K562 (cell line): ENCODE results near the gene PCBD1.

Experiments used
- CBX2 ChIP-seq: fragments of 200-600 bp; sonication (generic); IDR thresholded peaks from one replicate; pipeline ENCODE4 v1.6.1; 2012; ENCODE audit warnings: mild to moderate bottlenecking, low read length, inconsistent platforms; ENCODE audit not compliant: insufficient read depth, poor library complexity, severe bottlenecking
- HCFC1 ChIP-seq: IDR thresholded peaks from 2 replicates; pipeline ENCODE4 v1.6.1; 2012; ENCODE audit warnings: low read depth, low read length, improper control_type of control experiment
- KAT7 ChIP-seq: sonication (generic); formaldehyde crosslinking; IDR thresholded peaks from 2 replicates; pipeline ENCODE4 v1.8.0; 2022; ENCODE audit warnings: missing genetic modification reagents, mild to moderate bottlenecking, borderline replicate concordance
- NONO ChIP-seq, 2 experiments: fragments of 200-400 bp in 1 of 2; fragments of 450-650 bp in 1 of 2; formaldehyde crosslinking in 1 of 2; IDR thresholded peaks; 2 replicates each; pipeline ENCODE4 v1.6.1; 2017; ENCODE audit warnings: low read depth in 2 of 2, mild to moderate bottlenecking in 2 of 2, moderate library complexity in 2 of 2, low read length in 1 of 2
- SMAD2 ChIP-seq: fragments of 150-350 bp; IDR thresholded peaks from 2 replicates; pipeline ENCODE4 v1.6.1; 2014; ENCODE audit warnings: low read depth, mild to moderate bottlenecking, low read length
- SPI1 ChIP-seq: IDR thresholded peaks from 2 replicates; pipeline ENCODE4 v1.6.1; 2011; ENCODE audit warnings: low read depth, low read length, control low read depth, borderline replicate concordance
- ZNF311 ChIP-seq: fragments of 250-450 bp; sonication (Bioruptor Pico); IDR thresholded peaks from 2 replicates; pipeline ENCODE4 v1.4.0; 2020; ENCODE audit warnings: mild to moderate bottlenecking, moderate library complexity
- ZNF780A ChIP-seq: fragments of 250-450 bp; sonication (Bioruptor Pico); IDR thresholded peaks from 2 replicates; pipeline ENCODE4 v1.5.0; 2021; ENCODE audit warnings: mild to moderate bottlenecking
- TF ChIP-seq, protein P1 (sequence below), 3 experiments: IDR thresholded peaks in 2 of 3; conservative IDR thresholded peaks in 1 of 3; 2 replicates each; pipeline ENCODE4 v1.5.1; 2011 to 2012; ENCODE audit warnings: low read length in 3 of 3, mild to moderate bottlenecking in 3 of 3, control low read depth in 2 of 3, improper control_type of control experiment in 1 of 3, inconsistent platforms in 1 of 3, low read depth in 1 of 3, mixed read lengths in 1 of 3, moderate library complexity in 1 of 3; ENCODE audit not compliant: insufficient read depth in 2 of 3
- TF ChIP-seq, protein P2 (sequence below): fragments of 450-650 bp; conservative IDR thresholded peaks from 2 replicates; pipeline ENCODE4 v1.6.1; 2016; ENCODE audit warnings: missing genetic modification characterization, low read depth, mild to moderate bottlenecking, control low read depth, missing compliant biosample characterization

DNA sequence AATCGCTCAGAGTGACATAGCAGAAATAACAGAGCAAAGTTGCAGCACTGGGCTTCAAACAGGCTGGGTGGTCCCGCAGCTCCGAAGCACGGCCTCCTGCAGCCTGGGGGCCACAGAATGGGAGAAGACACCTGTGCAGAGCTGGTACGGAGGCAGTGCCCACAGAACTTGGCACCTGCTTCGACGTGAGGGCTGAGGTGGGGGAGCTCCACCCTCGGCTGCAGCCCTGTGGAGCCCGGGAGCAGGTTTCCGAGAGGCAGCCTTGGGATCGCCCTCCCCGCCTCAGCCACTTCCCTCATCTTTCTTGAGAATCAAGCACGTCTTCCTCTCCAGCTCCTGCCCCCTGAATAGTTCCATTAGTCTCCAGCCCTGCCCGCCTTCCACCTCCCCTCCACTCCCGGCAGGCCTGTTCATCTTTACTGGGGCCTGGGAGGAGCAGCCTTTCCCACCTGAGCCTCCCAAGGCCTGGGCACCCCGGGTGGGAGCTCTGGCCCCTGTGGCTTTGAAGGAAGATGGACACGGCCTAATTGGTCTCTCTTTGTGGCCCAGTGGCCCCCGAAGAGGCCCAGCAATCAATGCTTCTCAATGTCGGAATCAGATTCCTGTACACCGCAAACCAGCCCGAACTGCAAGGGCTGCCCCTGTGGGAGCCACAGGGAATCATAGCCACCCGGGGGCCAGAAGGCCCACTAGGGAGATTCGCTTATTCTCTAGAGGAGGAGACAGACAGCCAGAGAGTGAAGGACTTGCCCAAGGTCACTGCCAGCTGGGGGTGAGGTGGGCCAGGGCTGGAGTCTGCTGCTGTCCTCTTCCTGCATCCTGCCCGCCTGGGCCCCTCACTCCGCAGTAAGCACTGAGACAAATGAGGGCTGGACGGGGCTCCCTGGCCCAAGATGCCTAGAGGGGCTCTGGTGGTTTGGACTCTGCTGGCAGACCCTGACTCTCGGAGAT lies 17.0 kb upstream of the PCBD1 start:
- TF ChIP-seq, protein P1, sequence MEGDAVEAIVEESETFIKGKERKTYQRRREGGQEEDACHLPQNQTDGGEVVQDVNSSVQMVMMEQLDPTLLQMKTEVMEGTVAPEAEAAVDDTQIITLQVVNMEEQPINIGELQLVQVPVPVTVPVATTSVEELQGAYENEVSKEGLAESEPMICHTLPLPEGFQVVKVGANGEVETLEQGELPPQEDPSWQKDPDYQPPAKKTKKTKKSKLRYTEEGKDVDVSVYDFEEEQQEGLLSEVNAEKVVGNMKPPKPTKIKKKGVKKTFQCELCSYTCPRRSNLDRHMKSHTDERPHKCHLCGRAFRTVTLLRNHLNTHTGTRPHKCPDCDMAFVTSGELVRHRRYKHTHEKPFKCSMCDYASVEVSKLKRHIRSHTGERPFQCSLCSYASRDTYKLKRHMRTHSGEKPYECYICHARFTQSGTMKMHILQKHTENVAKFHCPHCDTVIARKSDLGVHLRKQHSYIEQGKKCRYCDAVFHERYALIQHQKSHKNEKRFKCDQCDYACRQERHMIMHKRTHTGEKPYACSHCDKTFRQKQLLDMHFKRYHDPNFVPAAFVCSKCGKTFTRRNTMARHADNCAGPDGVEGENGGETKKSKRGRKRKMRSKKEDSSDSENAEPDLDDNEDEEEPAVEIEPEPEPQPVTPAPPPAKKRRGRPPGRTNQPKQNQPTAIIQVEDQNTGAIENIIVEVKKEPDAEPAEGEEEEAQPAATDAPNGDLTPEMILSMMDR (IDR thresholded peaks at IDR 0.05 in 2 of 3, conservative IDR thresholded peaks at IDR 0.05 in 1 of 3; ENCODE audit: insufficient read depth in 2 of 3, low read depth in 1 of 3, low read length in 3 of 3): no peak
- TF ChIP-seq, protein P2, sequence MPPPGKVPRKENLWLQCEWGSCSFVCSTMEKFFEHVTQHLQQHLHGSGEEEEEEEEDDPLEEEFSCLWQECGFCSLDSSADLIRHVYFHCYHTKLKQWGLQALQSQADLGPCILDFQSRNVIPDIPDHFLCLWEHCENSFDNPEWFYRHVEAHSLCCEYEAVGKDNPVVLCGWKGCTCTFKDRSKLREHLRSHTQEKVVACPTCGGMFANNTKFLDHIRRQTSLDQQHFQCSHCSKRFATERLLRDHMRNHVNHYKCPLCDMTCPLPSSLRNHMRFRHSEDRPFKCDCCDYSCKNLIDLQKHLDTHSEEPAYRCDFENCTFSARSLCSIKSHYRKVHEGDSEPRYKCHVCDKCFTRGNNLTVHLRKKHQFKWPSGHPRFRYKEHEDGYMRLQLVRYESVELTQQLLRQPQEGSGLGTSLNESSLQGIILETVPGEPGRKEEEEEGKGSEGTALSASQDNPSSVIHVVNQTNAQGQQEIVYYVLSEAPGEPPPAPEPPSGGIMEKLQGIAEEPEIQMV (tag): no peak
- TF ChIP-seq KAT7: no peak
- TF ChIP-seq CBX2: no peak
- no peak for TF ChIP-seq HCFC1
- TF ChIP-seq NONO (IDR thresholded peaks at IDR 0.05; ENCODE audit: low read depth in 2 of 2, low read length in 1 of 2): no peak
- TF ChIP-seq ZNF311 (CRISPR knock-in tag): no peak
- TF ChIP-seq ZNF780A (CRISPR knock-in tag): no peak
- TF ChIP-seq SPI1: no peak
- no peak for TF ChIP-seq SMAD2
